GM19463 (cell line): ENCODE results near the gene OR11A1.

ENCODE experiments used
- ATAC-seq: cut with Tn5 transposase; IDR thresholded peaks from one replicate; pipeline ENCODE4 v1.9.1; 2021; ENCODE audit warnings: mild to moderate bottlenecking, moderate library complexity; ENCODE audit not compliant: unreplicated experiment

OR11A1 gene

GRCh38 chr6:29399525-29399924 lies 57.3 kb downstream of the OR11A1 start:
- no peak for ATAC-seq

- no peak for ATAC-seq
Observed at GRCh38 chr6:29395331-29395730, 61.5 kb downstream of the OR11A1 start, which contains the start of gene OR12D2. Gene OR12D2 (plus strand): TSS chr6:29395631. CDS start chr6:29396700, 1,069 bp downstream.

- ATAC-seq = no peak
Observed at GRCh38 chr6:29388533-29388932, 68.3 kb downstream of the OR11A1 start.

- no peak for ATAC-seq
Observed at GRCh38 chr6:29376003-29376402, 80.9 kb downstream of the OR11A1 start.
